GM23248 (cell line): ENCODE results near the gene SSX2IP. TPM values are rescaled to one million over a fixed set of nuclear protein-coding genes. Genes with fewer than 3 reads are reported as not detected.
A peak's percentile ranks its signal among the peaks of the same experiment; 100 is the strongest.
"Not testable (repeated sequence)": the region's sequence is repeated elsewhere in the genome, so short reads cannot be mapped to it uniquely, and the experiment has no call there.

Source experiments
- DNase-seq: peaks from one replicate; pipeline ENCODE4 v3.0.0-alpha.2; 2015
- H2AFZ ChIP-seq: fragments of 200-600 bp; sonication (generic); 2 replicates; pipeline ENCODE4 v1.6.1; 2016; ENCODE audit warnings: antibody characterized with exemption
- H3F3A ChIP-seq: fragments of 200-600 bp; sonication (generic); 2 replicates; pipeline ENCODE4 v1.6.1; 2016; ENCODE audit warnings: mild to moderate bottlenecking, antibody characterized with exemption, mixed run types; ENCODE audit not compliant: insufficient read depth
- H3K27ac ChIP-seq: fragments of 200-600 bp; sonication (generic); 2 replicates; pipeline ENCODE4 v1.5.1; 2016; ENCODE audit warnings: mild to moderate bottlenecking
- H3K27me3 ChIP-seq: fragments of 200-600 bp; sonication (generic); replicated peaks from 2 replicates; pipeline ENCODE4 v1.6.1; 2016; ENCODE audit warnings: mild to moderate bottlenecking; ENCODE audit not compliant: insufficient read depth
- H3K36me3 ChIP-seq: fragments of 200-600 bp; sonication (generic); 2 replicates; pipeline ENCODE4 v1.6.1; 2016; ENCODE audit warnings: low read depth, mild to moderate bottlenecking
- H3K4me1 ChIP-seq: fragments of 200-600 bp; sonication (generic); 2 replicates; pipeline ENCODE4 v1.6.1; 2016; ENCODE audit warnings: mild to moderate bottlenecking; ENCODE audit not compliant: insufficient read depth
- H3K4me2 ChIP-seq: fragments of 200-600 bp; sonication (generic); one replicate; pipeline ENCODE4 v1.6.1; 2016; ENCODE audit warnings: mild to moderate bottlenecking; ENCODE audit not compliant: unreplicated experiment
- H3K4me3 ChIP-seq: fragments of 200-600 bp; sonication (generic); 2 replicates; pipeline ENCODE4 v1.5.1; 2016; ENCODE audit warnings: mild to moderate bottlenecking
- H3K79me2 ChIP-seq: fragments of 200-600 bp; sonication (generic); 2 replicates; pipeline ENCODE4 v1.6.1; 2016; ENCODE audit warnings: mild to moderate bottlenecking; ENCODE audit not compliant: insufficient read depth
- H3K9ac ChIP-seq: fragments of 200-600 bp; sonication (generic); 2 replicates; pipeline ENCODE4 v1.6.1; 2016; ENCODE audit warnings: mild to moderate bottlenecking
- H3K9me2 ChIP-seq: fragments of 200-600 bp; sonication (generic); 2 replicates; pipeline ENCODE4 v1.6.1; 2016; ENCODE audit warnings: mixed run types, mild to moderate bottlenecking, moderate library complexity; ENCODE audit not compliant: insufficient read depth
- H3K9me3 ChIP-seq: fragments of 200-600 bp; sonication (generic); one replicate; pipeline ENCODE4 v1.6.1; 2017; ENCODE audit warnings: low read depth
- H4K20me1 ChIP-seq: fragments of 200-600 bp; sonication (generic); 2 replicates; pipeline ENCODE4 v1.6.0; 2016; ENCODE audit not compliant: insufficient read depth
- EZH2 ChIP-seq: fragments of 200-600 bp; sonication (generic); IDR thresholded peaks from 2 replicates; pipeline ENCODE4 v1.6.1; 2018; ENCODE audit warnings: antibody characterized with exemption, mild to moderate bottlenecking; ENCODE audit not compliant: insufficient read depth, poor library complexity, severe bottlenecking
- EZH2phosphoT487 ChIP-seq: fragments of 200-600 bp; sonication (generic); IDR thresholded peaks from 2 replicates; pipeline ENCODE4 v1.6.1; 2018; ENCODE audit warnings: antibody characterized with exemption, moderate library complexity, mild to moderate bottlenecking, low read depth; ENCODE audit not compliant: insufficient read depth
- WGBS, 2 experiments: methylation state at CpG; one replicate each; pipeline ENCODE4 v1.1.6; 2015 to 2017; ENCODE audit warnings: low lambda C conversion rate in 2 of 2, low coverage in 1 of 2; ENCODE audit errors: missing lambda C conversion rate in 2 of 2; 5-methylcytosine and 5-hydroxymethylcytosine counted together
- in situ Hi-C: fragments of 300-500 bp; cut with MboI; formaldehyde crosslinking; loops from 2 replicates; pipeline ENCODE4 v1.15.0; 2020
- polyA plus RNA-seq: library from polyadenylated mRNA; unstranded; fragments of >200 nt; fragmentation: Nextera tagmentation; extraction: Ambion mirVana; gene quantifications from 2 replicates; pipeline ENCODE4 v1.2.1, GENCODE V29; 2016
- total RNA-seq: library from RNA; depleted of rRNA; stranded (reverse); fragments of >200 nt; shearing (Covaris generic); gene quantifications from 2 replicates; pipeline ENCODE4 v1.2.3, GENCODE V29; 2014

Gene SSX2IP
- total and polyA plus RNA-seq, 2 experiments from 2014 or later = 11.3 to 15.3 TPM

GRCh38 chr1:84726593-84727499 lies 36.6 kb upstream of the SSX2IP start:
- Histone ChIP-seq H3K4me2 (peak overlapping the region; percentile 58), H3F3A (peaks cover 47% of the 10 kb centered on the region), H3K9me3 (no peaks in the 10 kb centered on the region), H3K9me2 (no peaks in the 10 kb centered on the region), H3K36me3 (no peaks in the 10 kb centered on the region), H3K4me1 (peaks cover 43% of the 10 kb centered on the region), H3K27ac (peak overlapping the region; percentile 34), H3K9ac (no peak overlapping the region), H3K79me2 (no peaks in the 10 kb centered on the region), H3K27me3 (no peaks in the 10 kb centered on the region), H4K20me1 (no peaks in the 10 kb centered on the region), H2AFZ (0 out of 2 replicates have a peak overlapping the region, but pooled peaks have one; percentile 15), H3K4me3 (peak overlapping the region; percentile 17; the same call in 1 of the 2 replicates)
- in situ Hi-C loops = no loop called here
- peak; percentile 52 for DNase-seq
- TF ChIP-seq EZH2 (no peak), EZH2phosphoT487 (no peak)
- WGBS, 2 experiments = 10 to 12% methylated on average over 2 of the region's 2 CpGs

- 88 to 92% methylated on average over 17 of the region's 17 CpGs for WGBS, 2 experiments
- H3K9ac ChIP-seq = no peak overlapping the region
- no peaks in the 10 kb centered on the region for H4K20me1 ChIP-seq
- no peak overlapping the region for H2AFZ ChIP-seq
- no peaks in the 10 kb centered on the region for H3K79me2 ChIP-seq
- no peaks in the 10 kb centered on the region for H3K36me3 ChIP-seq
- H3F3A ChIP-seq = peaks cover 70% of the 10 kb centered on the region
- no peak overlapping the region for H3K4me3 ChIP-seq
- no peak overlapping the region for H3K27ac ChIP-seq
- peaks cover 66% of the 10 kb centered on the region for H3K4me1 ChIP-seq
- TF ChIP-seq EZH2phosphoT487 (no peak), EZH2 (no peak)
- no peak overlapping the region for H3K4me2 ChIP-seq
- no peaks in the 10 kb centered on the region for H3K9me2 ChIP-seq
- no peaks in the 10 kb centered on the region for H3K27me3 ChIP-seq
- no peaks in the 10 kb centered on the region for H3K9me3 ChIP-seq
- in situ Hi-C loops = no loop called here
- no peak for DNase-seq
These were observed 34.0 kb upstream of the SSX2IP start for GRCh38 chr1:84724128-84724860.

- peak overlapping the region; percentile 23 for H3K27ac ChIP-seq
- no peaks in the 10 kb centered on the region for H3K79me2 ChIP-seq
- TF ChIP-seq EZH2phosphoT487 = no peak
- no peak for TF ChIP-seq EZH2
- peak overlapping the region; percentile 40 for H3K4me2 ChIP-seq
- H3K4me1 ChIP-seq = peaks cover 65% of the 10 kb centered on the region
- H3K36me3 ChIP-seq = no peaks in the 10 kb centered on the region
- no peak overlapping the region for H3K9ac ChIP-seq
- H4K20me1 ChIP-seq = no peaks in the 10 kb centered on the region
- no peaks in the 10 kb centered on the region for H3K9me3 ChIP-seq
- 15 to 20% methylated on average over 3 of the region's 3 CpGs for WGBS, 2 experiments
- DNase-seq = peak; percentile 77
- in situ Hi-C loops = no loop called here
- H3K9me2 ChIP-seq = no peaks in the 10 kb centered on the region
- H2AFZ ChIP-seq = no peak overlapping the region
- H3K27me3 ChIP-seq = no peaks in the 10 kb centered on the region
- H3K4me3 ChIP-seq = no peak overlapping the region
- H3F3A ChIP-seq = peaks cover 62% of the 10 kb centered on the region
These were observed 32.5 kb upstream of the SSX2IP start for GRCh38 chr1:84722794-84723193.

GRCh38 chr1:84721872-84722271 lies 31.6 kb upstream of the SSX2IP start:
- Histone ChIP-seq H3K4me2 (peak overlapping the region; percentile 43), H3F3A (peaks cover 52% of the 10 kb centered on the region), H3K4me1 (peaks cover 55% of the 10 kb centered on the region)
- 45 to 59% methylated on average over 2 of the region's 2 CpGs for WGBS, 2 experiments
- H3K9me3 ChIP-seq, DNase-seq, H3K9me2 ChIP-seq, H3K27me3 ChIP-seq, H3K79me2 ChIP-seq, H3K9ac ChIP-seq, H3K27ac ChIP-seq, H3K4me3 ChIP-seq, in situ Hi-C loops, H2AFZ ChIP-seq, H4K20me1 ChIP-seq, H3K36me3 ChIP-seq: not testable (repeated sequence)
